ENCODE measurements around the gene PAIP2.

- no peak for TF ChIP-seq CTCF (IDR thresholded peaks at IDR 0.05)
- no peak for TF ChIP-seq POLR2A (IDR thresholded peaks at IDR 0.05)
- no peak for TF ChIP-seq POLR2AphosphoS5 (IDR thresholded peaks at IDR 0.05)
Observed at GRCh38 chr5:139344177-139344576, 2.5 kb downstream of the PAIP2 start.
